IMR-90 (cell line): ENCODE results near the gene NEDD4L. TPM values are rescaled to one million over a fixed set of nuclear protein-coding genes. Genes with fewer than 3 reads are reported as not detected.

Source experiments
- ATAC-seq: fragments of 200-7000 bp; cut with Tn5 transposase; 2 replicates; pipeline ENCODE4 v1.9.1; 2020; ENCODE audit warnings: low read depth, mild to moderate bottlenecking, moderate library complexity
- BruUV-seq: library from RNA; stranded (reverse); fragments of 400-500 nt; replicated peaks from 2 replicates; lab custom pipeline; 2021; lab: Mats Ljungman, UMichigan
- CTCF ChIA-PET: fragments of 300-600 bp; formaldehyde crosslinking; extraction: SDS; loops from one replicate; lab custom pipeline; 2021; ENCODE audit warnings: antibody characterized with exemption; lab: Yijun Ruan, JAX
- POLR2A ChIA-PET: fragments of 300-600 bp; sonication (Branson Sonifier 250); formaldehyde crosslinking; loops from one replicate; lab custom pipeline; 2022; ENCODE audit warnings: antibody characterized with exemption; ENCODE audit not compliant: unreplicated experiment; lab: Charles Lee
- DNase-seq: peaks from one replicate; pipeline ENCODE4 v3.0.0; 2013
- H2AFZ ChIP-seq: replicated peaks from 2 replicates; pipeline ENCODE3; 2013; ENCODE audit warnings: low read length, mild to moderate bottlenecking; ENCODE audit not compliant: poor library complexity
- H2AK5ac ChIP-seq: 2 replicates; pipeline ENCODE4 v1.6.1; 2013; ENCODE audit warnings: low read depth, low read length, inconsistent platforms
- H2AK9ac ChIP-seq: replicated peaks from 2 replicates; pipeline ENCODE3; 2013; ENCODE audit warnings: mild to moderate bottlenecking, low read depth, low read length, moderate library complexity; ENCODE audit not compliant: poor library complexity
- H2BK120ac ChIP-seq: 2 replicates; pipeline ENCODE4 v1.6.1; 2013; ENCODE audit warnings: low read depth, low read length, inconsistent platforms
- H2BK15ac ChIP-seq: 3 replicates; pipeline ENCODE4 v1.6.1; 2013; ENCODE audit warnings: low read depth, low read length, inconsistent platforms
- H2BK20ac ChIP-seq: 2 replicates; pipeline ENCODE4 v1.6.1; 2013; ENCODE audit warnings: low read depth, mild to moderate bottlenecking, inconsistent platforms, low read length, moderate library complexity
- H2BK5ac ChIP-seq: 2 replicates; pipeline ENCODE4 v1.6.1; 2013; ENCODE audit warnings: mild to moderate bottlenecking, low read depth, low read length, inconsistent platforms; ENCODE audit not compliant: poor library complexity, severe bottlenecking
- H3K14ac ChIP-seq: replicated peaks from 2 replicates; pipeline ENCODE4 v1.6.1; 2013; ENCODE audit warnings: low read depth, low read length, inconsistent platforms
- H3K18ac ChIP-seq: 2 replicates; pipeline ENCODE4 v1.6.1; 2013; ENCODE audit warnings: low read depth, low read length, control low read depth
- H3K23ac ChIP-seq: 2 replicates; pipeline ENCODE4 v1.6.1; 2013; ENCODE audit warnings: low read depth, low read length, inconsistent platforms
- H3K27ac ChIP-seq: 2 replicates; pipeline ENCODE4 v1.5.1; 2013; ENCODE audit warnings: mild to moderate bottlenecking, control low read depth, low read length; ENCODE audit not compliant: insufficient read depth
- H3K27me3 ChIP-seq: 2 replicates; pipeline ENCODE4 v1.6.1; 2013; ENCODE audit warnings: low read length; ENCODE audit not compliant: control insufficient read depth, insufficient read depth
- H3K36me3 ChIP-seq: 2 replicates; pipeline ENCODE4 v1.6.1; 2013; ENCODE audit warnings: low read length, mixed read lengths; ENCODE audit not compliant: control insufficient read depth, insufficient read depth
- H3K4ac ChIP-seq: 2 replicates; pipeline ENCODE4 v1.6.1; 2013; ENCODE audit warnings: low read depth, low read length, inconsistent platforms
- H3K4me1 ChIP-seq: 2 replicates; pipeline ENCODE4 v1.6.1; 2013; ENCODE audit warnings: low read length, mixed read lengths; ENCODE audit not compliant: control insufficient read depth, insufficient read depth
- H3K4me2 ChIP-seq: 2 replicates; pipeline ENCODE4 v1.6.1; 2013; ENCODE audit warnings: low read depth, mild to moderate bottlenecking, control low read depth, low read length, moderate library complexity
- H3K4me3 ChIP-seq: 2 replicates; pipeline ENCODE4 v1.5.1; 2013; ENCODE audit warnings: low read depth, mild to moderate bottlenecking, control low read depth, low read length, moderate library complexity; ENCODE audit not compliant: insufficient read depth
- H3K56ac ChIP-seq: 2 replicates; pipeline ENCODE4 v1.6.1; 2013; ENCODE audit warnings: low read length, inconsistent platforms; ENCODE audit not compliant: insufficient read depth; ENCODE audit errors: extremely low read depth
- H3K79me1 ChIP-seq, 2 experiments: 2 replicates each; pipeline ENCODE4 v1.6.1; 2013; ENCODE audit warnings: low read length in 2 of 2, inconsistent platforms in 1 of 2, low read depth in 1 of 2
- H3K9ac ChIP-seq: 2 replicates; pipeline ENCODE4 v1.6.1; 2013; ENCODE audit warnings: low read depth, low read length, control low read depth
- H3K9me1 ChIP-seq: 2 replicates; pipeline ENCODE4 v1.6.1; 2013; ENCODE audit warnings: low read length, inconsistent platforms; ENCODE audit not compliant: insufficient read depth
- H3K9me3 ChIP-seq: 2 replicates; pipeline ENCODE4 v1.6.1; 2013; ENCODE audit warnings: low read length; ENCODE audit not compliant: control insufficient read depth, insufficient read depth
- H4K20me1 ChIP-seq: 2 replicates; pipeline ENCODE4 v1.6.1; 2013; ENCODE audit warnings: low read length, inconsistent platforms; ENCODE audit not compliant: insufficient read depth
- H4K5ac ChIP-seq: 2 replicates; pipeline ENCODE4 v1.6.1; 2013; ENCODE audit warnings: mild to moderate bottlenecking, low read depth, low read length, control low read depth
- H4K8ac ChIP-seq, 2 experiments: 2 replicates each; pipeline ENCODE4 v1.6.1; 2013; ENCODE audit warnings: low read depth in 2 of 2, low read length in 2 of 2, control low read depth in 1 of 2, inconsistent platforms in 1 of 2
- H4K91ac ChIP-seq: 2 replicates; pipeline ENCODE4 v1.6.1; 2013; ENCODE audit warnings: low read depth, low read length, inconsistent platforms; ENCODE audit not compliant: insufficient read depth
- BHLHE40 ChIP-seq: fragments of 150-350 bp; IDR thresholded peaks from 2 replicates; pipeline ENCODE4 v1.6.1; 2016; ENCODE audit warnings: mild to moderate bottlenecking, low read depth, low read length
- CEBPB ChIP-seq: IDR thresholded peaks from 2 replicates; pipeline ENCODE4 v1.6.1; 2012; ENCODE audit warnings: low read depth, low read length, improper control_type of control experiment
- CHD1 ChIP-seq: IDR thresholded peaks from 2 replicates; pipeline ENCODE4 v1.6.1; 2012; ENCODE audit warnings: low read depth, low read length, improper control_type of control experiment
- FOS ChIP-seq: fragments of 150-350 bp; IDR thresholded peaks from 2 replicates; pipeline ENCODE4 v1.6.1; 2016; ENCODE audit warnings: low read depth, low read length
- MAFK ChIP-seq: IDR thresholded peaks from 2 replicates; pipeline ENCODE4 v1.6.1; 2012; ENCODE audit warnings: low read depth, low read length, improper control_type of control experiment
- MAZ ChIP-seq: IDR thresholded peaks from 2 replicates; pipeline ENCODE4 v1.6.1; 2012; ENCODE audit warnings: low read depth, mild to moderate bottlenecking, low read length, improper control_type of control experiment, moderate library complexity, borderline replicate concordance
- MXI1 ChIP-seq: IDR thresholded peaks from 2 replicates; pipeline ENCODE4 v1.6.1; 2012; ENCODE audit warnings: low read depth, mild to moderate bottlenecking, low read length, moderate library complexity, borderline replicate concordance
- NFE2L2 ChIP-seq: fragments of 150-350 bp; IDR thresholded peaks from 2 replicates; pipeline ENCODE4 v1.6.1; 2016; ENCODE audit warnings: low read depth, mild to moderate bottlenecking, low read length
- POLR2A ChIP-seq: IDR thresholded peaks from 2 replicates; pipeline ENCODE4 v1.6.1; 2012; ENCODE audit warnings: mild to moderate bottlenecking, low read depth, low read length
- RAD21 ChIP-seq: IDR thresholded peaks from 2 replicates; pipeline ENCODE4 v1.6.1; 2012; ENCODE audit warnings: low read length, improper control_type of control experiment
- RCOR1 ChIP-seq: IDR thresholded peaks from 2 replicates; pipeline ENCODE4 v1.6.1; 2012; ENCODE audit warnings: mild to moderate bottlenecking, low read length, improper control_type of control experiment; ENCODE audit not compliant: insufficient replicate concordance
- RFX5 ChIP-seq: IDR thresholded peaks from 2 replicates; pipeline ENCODE4 v1.8.0; 2012; ENCODE audit warnings: low read depth, mild to moderate bottlenecking, low read length, moderate library complexity
- SMC3 ChIP-seq: fragments of 150-350 bp; IDR thresholded peaks from 2 replicates; pipeline ENCODE4 v1.6.1; 2016; ENCODE audit warnings: low read depth, mild to moderate bottlenecking, antibody characterized with exemption, low read length, moderate library complexity
- WGBS, 2 experiments: methylation state at CpG; one replicate each; pipeline versions ENCODE4 v1.1.5 to v1.1.7; 2013; ENCODE audit warnings: missing lambda C conversion rate in 2 of 2; ENCODE audit not compliant: insufficient read length in 1 of 2; ENCODE audit errors: extremely low coverage in 2 of 2; 5-methylcytosine and 5-hydroxymethylcytosine counted together
- dilution Hi-C: fragments of 300-500 bp; cut with HindIII; formaldehyde crosslinking; loops from one replicate; pipeline ENCODE4 v1.14.3; 2018; ENCODE audit warnings: low sequenced_read_pairs; ENCODE audit not compliant: unreplicated experiment
- in situ Hi-C: fragments of 300-500 bp; cut with MboI; formaldehyde crosslinking; loops from 3 replicates; pipeline ENCODE4 v1.14.3; 2019; ENCODE audit warnings: low sequenced_read_pairs, inconsistent platforms, mixed read lengths
- intact Hi-C: fragments of 100-400 bp; cut with micrococcal nuclease; formaldehyde crosslinking; loops from 2 replicates; pipeline ENCODE4 v1.10.0; 2022
- polyA plus RNA-seq, 3 experiments: library from polyadenylated mRNA; depleted of rRNA; stranded (reverse); fragments of >200 nt; gene quantifications; 2 replicates each; pipeline ENCODE4 v1.2.3, GENCODE V29; 2012; ENCODE audit warnings: low replicate concordance in 1 of 3
- total RNA-seq: library from RNA; depleted of rRNA; stranded (reverse); fragments of >200 nt; gene quantifications from 2 replicates; pipeline ENCODE4 v1.2.3, GENCODE V29; 2012
- TF ChIP-seq, protein P1 (sequence below): fragments of 150-350 bp; IDR thresholded peaks from 2 replicates; pipeline ENCODE4 v1.6.1; 2017; ENCODE audit warnings: mild to moderate bottlenecking, antibody characterized with exemption, low read length, low read depth
- TF ChIP-seq, protein P2 (sequence below): fragments of 150-350 bp; IDR thresholded peaks from 2 replicates; pipeline ENCODE4 v1.6.1; 2016; ENCODE audit warnings: low read depth, mild to moderate bottlenecking, low read length, moderate library complexity, borderline replicate concordance
- TF ChIP-seq, protein P3 (sequence below): conservative IDR thresholded peaks from 2 replicates; pipeline ENCODE4 v1.5.1; 2012; ENCODE audit warnings: mild to moderate bottlenecking, low read depth, low read length, improper control_type of control experiment

The NEDD4L gene
- total and polyA plus RNA-seq, 2 of the 4 experiments (the other 2 are of a cell fraction), result 10.0 to 10.9 TPM

DNA sequence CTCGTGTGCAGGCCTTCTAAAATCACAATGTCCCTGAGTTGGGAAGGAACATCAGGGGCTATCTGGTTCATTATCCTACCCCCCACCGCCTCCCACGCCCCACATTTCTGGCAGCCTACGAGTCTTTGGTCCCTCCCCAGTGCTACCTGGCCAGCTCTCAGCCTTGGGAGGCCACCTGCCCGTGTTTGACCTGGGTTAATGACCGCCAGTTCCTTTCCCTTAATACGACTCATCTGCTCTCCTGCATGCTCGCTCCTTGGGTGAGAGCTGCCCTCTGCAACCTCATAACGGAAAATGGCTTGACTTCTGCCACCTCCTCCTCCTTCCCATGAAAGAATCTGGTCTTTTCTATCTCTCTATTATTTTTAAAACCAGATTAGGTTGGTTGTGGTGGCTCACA is 112.5 kb downstream of the NEDD4L start:
- H2AK5ac ChIP-seq, result no peak overlapping the region
- no peak overlapping the region for H3K27ac ChIP-seq
- in situ Hi-C loops (no loop called here), intact Hi-C loops (no loop called here), dilution Hi-C loops (no loop called here)
- no peak overlapping the region for H4K8ac ChIP-seq
- H2AK9ac ChIP-seq, result no peak overlapping the region
- no peak overlapping the region for H3K18ac ChIP-seq
- no peak overlapping the region for H3K23ac ChIP-seq
- BruUV-seq, result no TSS peak
- 86% methylated on average over 2 of the region's 9 CpGs; no CpG with 5 or more reads in 1 of the 2 experiments for WGBS, 2 experiments
- ChIA-PET CTCF (interaction anchor here (0.7 kb wide), 1 partner anchor 193 kb away, joined by 6 read pairs; no protein-coding TSS in a partner anchor), POLR2A (no interaction called here)
- H3K4me1 ChIP-seq, result no peaks in the 10 kb centered on the region
- ATAC-seq, result no peak
- H3K9me3 ChIP-seq, result no peaks in the 10 kb centered on the region
- no peak overlapping the region for H2BK120ac ChIP-seq
- no peak overlapping the region for H3K4ac ChIP-seq
- no peak overlapping the region for H3K4me2 ChIP-seq
- no peak overlapping the region for H2BK5ac ChIP-seq
- no peaks in the 10 kb centered on the region for H4K20me1 ChIP-seq
- TF ChIP-seq POLR2A, result no peak
- no peak for TF ChIP-seq RAD21
- TF ChIP-seq BHLHE40, result no peak
- TF ChIP-seq, protein P1, sequence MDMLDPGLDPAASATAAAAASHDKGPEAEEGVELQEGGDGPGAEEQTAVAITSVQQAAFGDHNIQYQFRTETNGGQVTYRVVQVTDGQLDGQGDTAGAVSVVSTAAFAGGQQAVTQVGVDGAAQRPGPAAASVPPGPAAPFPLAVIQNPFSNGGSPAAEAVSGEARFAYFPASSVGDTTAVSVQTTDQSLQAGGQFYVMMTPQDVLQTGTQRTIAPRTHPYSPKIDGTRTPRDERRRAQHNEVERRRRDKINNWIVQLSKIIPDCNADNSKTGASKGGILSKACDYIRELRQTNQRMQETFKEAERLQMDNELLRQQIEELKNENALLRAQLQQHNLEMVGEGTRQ, result no peak
- no peak for TF ChIP-seq CHD1
- TF ChIP-seq SMC3, result no peak
- TF ChIP-seq MAFK, result no peak
- TF ChIP-seq MAZ, result no peak
- TF ChIP-seq RCOR1, result no peak
- no peak for TF ChIP-seq FOS
- TF ChIP-seq NFE2L2, result no peak
- TF ChIP-seq, protein P2, sequence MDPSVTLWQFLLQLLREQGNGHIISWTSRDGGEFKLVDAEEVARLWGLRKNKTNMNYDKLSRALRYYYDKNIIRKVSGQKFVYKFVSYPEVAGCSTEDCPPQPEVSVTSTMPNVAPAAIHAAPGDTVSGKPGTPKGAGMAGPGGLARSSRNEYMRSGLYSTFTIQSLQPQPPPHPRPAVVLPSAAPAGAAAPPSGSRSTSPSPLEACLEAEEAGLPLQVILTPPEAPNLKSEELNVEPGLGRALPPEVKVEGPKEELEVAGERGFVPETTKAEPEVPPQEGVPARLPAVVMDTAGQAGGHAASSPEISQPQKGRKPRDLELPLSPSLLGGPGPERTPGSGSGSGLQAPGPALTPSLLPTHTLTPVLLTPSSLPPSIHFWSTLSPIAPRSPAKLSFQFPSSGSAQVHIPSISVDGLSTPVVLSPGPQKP, result no peak
- TF ChIP-seq MXI1, result no peak
- TF ChIP-seq RFX5, result no peak
- TF ChIP-seq CEBPB, result no peak
- TF ChIP-seq, protein P3, sequence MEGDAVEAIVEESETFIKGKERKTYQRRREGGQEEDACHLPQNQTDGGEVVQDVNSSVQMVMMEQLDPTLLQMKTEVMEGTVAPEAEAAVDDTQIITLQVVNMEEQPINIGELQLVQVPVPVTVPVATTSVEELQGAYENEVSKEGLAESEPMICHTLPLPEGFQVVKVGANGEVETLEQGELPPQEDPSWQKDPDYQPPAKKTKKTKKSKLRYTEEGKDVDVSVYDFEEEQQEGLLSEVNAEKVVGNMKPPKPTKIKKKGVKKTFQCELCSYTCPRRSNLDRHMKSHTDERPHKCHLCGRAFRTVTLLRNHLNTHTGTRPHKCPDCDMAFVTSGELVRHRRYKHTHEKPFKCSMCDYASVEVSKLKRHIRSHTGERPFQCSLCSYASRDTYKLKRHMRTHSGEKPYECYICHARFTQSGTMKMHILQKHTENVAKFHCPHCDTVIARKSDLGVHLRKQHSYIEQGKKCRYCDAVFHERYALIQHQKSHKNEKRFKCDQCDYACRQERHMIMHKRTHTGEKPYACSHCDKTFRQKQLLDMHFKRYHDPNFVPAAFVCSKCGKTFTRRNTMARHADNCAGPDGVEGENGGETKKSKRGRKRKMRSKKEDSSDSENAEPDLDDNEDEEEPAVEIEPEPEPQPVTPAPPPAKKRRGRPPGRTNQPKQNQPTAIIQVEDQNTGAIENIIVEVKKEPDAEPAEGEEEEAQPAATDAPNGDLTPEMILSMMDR, result no peak
- H3K27me3 ChIP-seq, result peaks cover 3% of the 10 kb centered on the region
- no peak overlapping the region for H4K91ac ChIP-seq
- no peak overlapping the region for H3K56ac ChIP-seq
- H3K9ac ChIP-seq, result no peak overlapping the region
- no peak overlapping the region for H2AFZ ChIP-seq
- no peaks in the 10 kb centered on the region for H3K36me3 ChIP-seq
- no peak overlapping the region for H4K5ac ChIP-seq
- H2BK20ac ChIP-seq, result no peak overlapping the region
- H3K4me3 ChIP-seq, result no peak overlapping the region
- no peak overlapping the region for H3K14ac ChIP-seq
- H3K9me1 ChIP-seq, result no peaks in the 10 kb centered on the region
- H3K79me1 ChIP-seq, result 0 out of 4 replicates have a peak, but pooled peaks cover 0 to 3% of the 10 kb centered on the region in 2 experiments
- DNase-seq, result no peak
- H2BK15ac ChIP-seq, result no peak overlapping the region
